GM18505 (cell line): ENCODE results near the gene DOCK6.

ENCODE experiments used
- ATAC-seq: cut with Tn5 transposase; IDR thresholded peaks from one replicate; pipeline ENCODE4 v1.9.1; 2021; ENCODE audit not compliant: unreplicated experiment
- POLR2A ChIP-seq: IDR thresholded peaks from 4 replicates; pipeline ENCODE4 v1.6.1; 2011; ENCODE audit warnings: borderline replicate concordance; ENCODE audit not compliant: insufficient read depth, insufficient read length; ENCODE audit errors: extremely low read depth

Gene DOCK6

GRCh38 chr19:11200015-11200574 is 62.2 kb downstream of the DOCK6 start:
- no peak for ATAC-seq

GRCh38 chr19:11199517-11199916 is 62.8 kb downstream of the DOCK6 start:
- TF ChIP-seq POLR2A, result no peak
- ATAC-seq, result no peak

More at GRCh38 chr19:11200015-11200574, 62.2 kb downstream of the DOCK6 start:
- no peak for TF ChIP-seq POLR2A

GRCh38 chr19:11198769-11199424 is 63.4 kb downstream of the DOCK6 start:
- ATAC-seq, result no peak
- no peak for TF ChIP-seq POLR2A

- no peak for TF ChIP-seq POLR2A
- ATAC-seq, result no peak
Observed at GRCh38 chr19:11198175-11198534, 64.2 kb downstream of the DOCK6 start.

- TF ChIP-seq POLR2A, result no peak
- peak; percentile 72 for ATAC-seq
Observed at GRCh38 chr19:11197291-11198174, 64.8 kb downstream of the DOCK6 start, which contains the start of gene KANK2. Gene KANK2 (minus strand): TSS chr19:11197545. CDS start chr19:11194511, 3,034 bp downstream.

GRCh38 chr19:11196406-11197287 is 65.7 kb downstream of the DOCK6 start:
- no peak for ATAC-seq

GRCh38 chr19:11195681-11196080 is 66.6 kb downstream of the DOCK6 start:
- no peak for ATAC-seq
- TF ChIP-seq POLR2A, result no peak

More at GRCh38 chr19:11196406-11197287, 65.7 kb downstream of the DOCK6 start:
- TF ChIP-seq POLR2A, result no peak

GRCh38 chr19:11194656-11195558 is 67.4 kb downstream of the DOCK6 start:
- no peak for TF ChIP-seq POLR2A
- ATAC-seq, result no peak

- no peak for TF ChIP-seq POLR2A
Observed at GRCh38 chr19:11194173-11194572, 68.2 kb downstream of the DOCK6 start.

GRCh38 chr19:11192957-11193939 is 69.1 kb downstream of the DOCK6 start:
- no peak for TF ChIP-seq POLR2A
- ATAC-seq, result no peak

More at GRCh38 chr19:11194173-11194572, 68.2 kb downstream of the DOCK6 start:
- no peak for ATAC-seq

GRCh38 chr19:11191934-11192333 is 70.4 kb downstream of the DOCK6 start:
- no peak for ATAC-seq
- TF ChIP-seq POLR2A, result no peak
